K562 (cell line): ENCODE data around the gene CYTH4. TPM values are rescaled to one million over a fixed set of nuclear protein-coding genes. Genes with fewer than 3 reads are reported as not detected.

Experiments used
- ATAC-seq: fragments of 200-7000 bp; cut with Tn5 transposase; 3 replicates; pipeline ENCODE4 v1.9.1; 2020; ENCODE audit warnings: moderate library complexity
- BruUV-seq: library from RNA; stranded (reverse); fragments of 400-500 nt; replicated peaks from 2 replicates; lab custom pipeline; 2021; lab: Mats Ljungman, UMichigan
- CTCF ChIA-PET: fragments of 300-600 bp; formaldehyde crosslinking; extraction: SDS; loops from one replicate; lab custom pipeline; 2021; ENCODE audit warnings: low intra/inter-chr PET ratio; lab: Yijun Ruan, JAX
- POLR2A ChIA-PET: fragments of 300-600, 350-650 bp; sonication (Branson Sonifier 250); formaldehyde crosslinking; extraction: SDS; loops from one replicate; lab custom pipeline; 2021; ENCODE audit warnings: antibody characterized with exemption, inconsistent platforms; lab: Yijun Ruan, JAX
- DNase-seq, 4 experiments: peaks; one replicate each; pipeline versions ENCODE4 v3.0.0 to v3.0.0-alpha.2; 2011 to 2018; ENCODE audit warnings: low spot score in 3 of 4, mixed read lengths in 3 of 4; ENCODE audit errors: extremely low read depth in 1 of 4
- FAIRE-seq: peaks from 2 replicates; lab custom pipeline; 2011; peaks lifted over from hg19 to GRCh38; lab: Jason Lieb, UNC
- H2AFZ ChIP-seq: 2 replicates; pipeline ENCODE4 v1.6.0; 2011; ENCODE audit warnings: low read depth, low read length, control low read depth, inconsistent platforms
- H3K27ac ChIP-seq: fragments of 200-600 bp; 3 replicates; pipeline ENCODE4 v1.8.0; 2011; ENCODE audit warnings: low read depth, mild to moderate bottlenecking, control low read depth, inconsistent platforms, low read length, moderate library complexity, mixed read lengths; ENCODE audit errors: extremely low read depth
- H3K27me3 ChIP-seq, 2 experiments: fragments of 300-600 bp in 1 of 2; 2 replicates in 1 of 2; 3 replicates in 1 of 2; pipeline versions ENCODE4 v1.6.0 to v1.8.0; 2011; ENCODE audit warnings: inconsistent platforms in 2 of 2, low read length in 2 of 2, mild to moderate bottlenecking in 1 of 2, mixed read lengths in 1 of 2, moderate library complexity in 1 of 2; ENCODE audit not compliant: control insufficient read depth in 2 of 2, insufficient read depth in 2 of 2
- H3K36me3 ChIP-seq: fragments of 300-600 bp; 3 replicates; pipeline ENCODE4 v1.8.0; 2011; ENCODE audit warnings: mild to moderate bottlenecking, low read length, inconsistent platforms; ENCODE audit not compliant: control insufficient read depth, insufficient read depth
- H3K4me1 ChIP-seq, 2 experiments: fragments of 200-600 bp in 1 of 2; replicated peaks in 1 of 2; 2 replicates in 1 of 2; 3 replicates in 1 of 2; pipeline versions ENCODE4 v1.5.1 to v1.8.0; 2011; ENCODE audit warnings: inconsistent platforms in 2 of 2, low read length in 2 of 2, mild to moderate bottlenecking in 1 of 2, mixed read lengths in 1 of 2, moderate library complexity in 1 of 2; ENCODE audit not compliant: control insufficient read depth in 2 of 2, insufficient read depth in 2 of 2
- H3K4me2 ChIP-seq: 2 replicates; pipeline ENCODE4 v1.6.1; 2011; ENCODE audit warnings: low read length, control low read depth, inconsistent platforms, mixed read lengths; ENCODE audit not compliant: insufficient read depth
- H3K4me3 ChIP-seq: fragments of 200-600 bp; sonication (generic), shearing (Covaris generic); 2 replicates; pipeline ENCODE4 v1.5.1; 2016; ENCODE audit warnings: control low read depth, inconsistent platforms
- H3K79me2 ChIP-seq: fragments of 200-600 bp; 3 replicates; pipeline ENCODE4 v1.8.0; 2011; ENCODE audit warnings: low read length, inconsistent platforms; ENCODE audit not compliant: control insufficient read depth, insufficient read depth
- H3K9ac ChIP-seq, 2 experiments: 2 replicates each; pipeline versions ENCODE4 v1.6.0 to v1.6.1; 2011; ENCODE audit warnings: low read depth in 2 of 2, low read length in 2 of 2, control low read depth in 1 of 2, inconsistent platforms in 1 of 2, mild to moderate bottlenecking in 1 of 2, mixed read lengths in 1 of 2; ENCODE audit not compliant: insufficient read depth in 1 of 2
- H3K9me1 ChIP-seq: one replicate; pipeline ENCODE4 v1.6.0; 2011; ENCODE audit warnings: inconsistent platforms, mild to moderate bottlenecking, low read length, moderate library complexity; ENCODE audit not compliant: control insufficient read depth, insufficient read depth
- H3K9me3 ChIP-seq: replicated peaks from 2 replicates; pipeline ENCODE4 v1.5.1; 2011; ENCODE audit warnings: low read depth, low read length, inconsistent platforms; ENCODE audit not compliant: control insufficient read depth, insufficient read depth
- H4K20me1 ChIP-seq: replicated peaks from 2 replicates; pipeline ENCODE4 v1.6.1; 2011; ENCODE audit warnings: low read length, inconsistent platforms, mixed read lengths; ENCODE audit not compliant: control insufficient read depth, insufficient read depth
- CBX3 ChIP-seq, 2 experiments: IDR thresholded peaks; 1 replicate in 1 of 2; 2 replicates in 1 of 2; pipeline ENCODE4 v1.6.1; 2012; ENCODE audit warnings: inconsistent platforms in 2 of 2, low read length in 2 of 2, borderline replicate concordance in 1 of 2, control low read depth in 1 of 2
- WGBS: fragments of 100-300 bp; shearing (Covaris generic); methylation state at CpG from one replicate; pipeline ENCODE4 v1.1.6; 2016; ENCODE audit warnings: low coverage, mixed read lengths; ENCODE audit not compliant: insufficient coverage; ENCODE audit errors: missing lambda C conversion rate; 5-methylcytosine and 5-hydroxymethylcytosine counted together
- in situ Hi-C: fragments of 300-500 bp; cut with MboI; formaldehyde crosslinking; loops from 4 replicates; pipeline ENCODE4 v1.15.0; 2018; ENCODE audit warnings: inconsistent platforms, mixed read lengths
- intact Hi-C: fragments of 100-400 bp; cut with micrococcal nuclease; formaldehyde crosslinking; loops from 2 replicates; pipeline ENCODE4 v1.14.2; 2022
- polyA plus RNA-seq, 8 experiments: library from polyadenylated mRNA; depleted of rRNA in 4 of 8; stranded (reverse) in 5 of 8; unstranded in 3 of 8; fragments of >200 nt; fragmentation: Nextera tagmentation in 2 of 8; fragmentation: Illumina TruSeq in 1 of 8; extraction: Ambion mirVana in 2 of 8; extraction: Trizol in 1 of 8; gene quantifications; 2 replicates each; pipeline versions ENCODE4 v1.2.1 to v1.2.3, GENCODE V29; 2011 to 2014; ENCODE audit warnings: inconsistent platforms in 1 of 8, missing spikeins in 1 of 8
- total RNA-seq, 7 experiments: library from RNA; depleted of rRNA in 6 of 7; stranded (reverse); fragments of >200 nt in 6 of 7; fragmentation: Illumina TruSeq in 2 of 7; extraction: Trizol in 2 of 7; gene quantifications; 2 replicates each; pipeline versions ENCODE4 v1.2.1 to v1.2.3, GENCODE V29; 2011 to 2021; ENCODE audit warnings: low replicate concordance in 1 of 7
- TF ChIP-seq, protein P1 (sequence below): fragments of 450-650 bp; formaldehyde crosslinking; IDR thresholded peaks from 2 replicates; pipeline ENCODE4 v1.4.0; 2020; ENCODE audit warnings: mild to moderate bottlenecking

Gene CYTH4
- total and polyA plus RNA-seq, 9 of the 15 experiments (the other 6 are each of a cell fraction or from before 2014, with no cell fraction given): 0.03 to 2.0 (median 0.61) TPM; not detected in 1

DNA sequence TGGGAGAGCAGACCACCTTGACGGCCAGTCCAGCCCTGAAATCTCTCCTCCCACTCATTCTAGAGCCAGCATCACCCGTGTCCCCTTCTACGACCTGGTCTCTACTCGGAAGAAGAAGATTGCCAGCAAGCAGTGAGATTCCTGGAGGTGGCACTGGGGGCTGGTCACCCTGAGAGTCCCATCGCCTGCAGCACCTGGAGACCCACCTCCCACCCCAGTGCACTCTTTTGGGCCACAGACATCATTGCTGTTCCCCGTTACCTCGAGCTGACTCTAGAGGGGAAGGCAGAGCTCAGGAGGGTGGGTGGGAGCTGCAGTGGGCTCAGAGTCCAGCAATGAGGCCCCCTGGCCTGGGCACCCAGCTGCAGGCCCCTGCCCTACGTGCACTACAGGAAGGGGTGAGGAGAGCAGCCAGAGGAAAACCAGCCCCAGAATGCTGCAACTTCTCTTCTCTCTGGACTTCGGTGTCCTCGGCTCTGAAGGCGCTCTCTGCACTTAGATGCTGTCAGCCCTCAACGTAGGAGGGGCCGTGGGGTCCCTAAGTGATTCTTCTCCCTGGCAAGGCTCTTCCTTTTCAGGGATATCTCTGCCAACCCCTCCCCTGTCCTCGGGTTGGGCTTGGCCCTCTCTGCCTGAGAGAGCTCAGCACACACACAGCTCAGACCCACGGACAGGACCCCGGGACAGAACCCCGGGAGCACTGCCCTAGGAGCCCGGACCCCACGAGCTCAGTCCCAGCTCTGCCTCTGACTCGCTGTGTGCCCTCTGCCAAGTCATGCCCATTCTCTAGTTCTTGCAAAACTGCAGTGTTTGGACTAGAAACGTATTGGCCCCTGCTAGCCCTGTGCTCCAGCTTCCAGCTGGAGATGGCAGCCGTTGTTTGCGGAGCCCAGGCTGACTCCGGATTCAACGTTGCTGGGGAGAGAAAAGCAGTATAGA is 31.3 kb downstream of the CYTH4 start:
- TF ChIP-seq, protein P1, sequence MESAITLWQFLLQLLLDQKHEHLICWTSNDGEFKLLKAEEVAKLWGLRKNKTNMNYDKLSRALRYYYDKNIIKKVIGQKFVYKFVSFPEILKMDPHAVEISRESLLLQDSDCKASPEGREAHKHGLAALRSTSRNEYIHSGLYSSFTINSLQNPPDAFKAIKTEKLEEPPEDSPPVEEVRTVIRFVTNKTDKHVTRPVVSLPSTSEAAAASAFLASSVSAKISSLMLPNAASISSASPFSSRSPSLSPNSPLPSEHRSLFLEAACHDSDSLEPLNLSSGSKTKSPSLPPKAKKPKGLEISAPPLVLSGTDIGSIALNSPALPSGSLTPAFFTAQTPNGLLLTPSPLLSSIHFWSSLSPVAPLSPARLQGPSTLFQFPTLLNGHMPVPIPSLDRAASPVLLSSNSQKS (CRISPR knock-in tag): no peak
- no peak for TF ChIP-seq CBX3 (IDR thresholded peaks at IDR 0.05; ENCODE audit: borderline replicate concordance in 1 of 2, low read length in 2 of 2)
- CTCF ChIA-PET: interaction anchor here (0.6 kb wide), 1 partner anchor 206 kb away, joined by 6 read pairs; the partner anchor contains the start of gene CARD10
- in situ Hi-C loops: no loop called here
- DNase-seq: no peak
- FAIRE-seq: no peak
- no peak overlapping the region for H3K27ac ChIP-seq
- 20% methylated on average over 22 of the region's 25 CpGs for WGBS
- H3K79me2 ChIP-seq: no peaks in the 10 kb centered on the region
- H2AFZ ChIP-seq: no peak overlapping the region
- H3K9ac ChIP-seq: no peak overlapping the region
- ATAC-seq: no peak
- H3K36me3 ChIP-seq: no peaks in the 10 kb centered on the region
- intact Hi-C loops: no loop called here
- POLR2A ChIA-PET: no interaction called here
- peaks cover 0 to 9% of the 10 kb centered on the region in 2 experiments; a peak in 1 of 5 replicates for H3K27me3 ChIP-seq
- peaks cover 12 to 19% of the 10 kb centered on the region in 2 experiments; a peak in 4 of 5 replicates for H3K4me1 ChIP-seq
- 0 out of 2 replicates have a peak, but pooled peaks cover 5% of the 10 kb centered on the region for H4K20me1 ChIP-seq
- no peak overlapping the region for H3K4me3 ChIP-seq
- no TSS peak for BruUV-seq
- H3K9me1 ChIP-seq: no peaks in the 10 kb centered on the region
- H3K4me2 ChIP-seq: no peak overlapping the region
- no peaks in the 10 kb centered on the region for H3K9me3 ChIP-seq
